Measurements from ENCODE around the gene NDUFV2.
"Not testable (repeated sequence)": the region's sequence is repeated elsewhere in the genome, so short reads cannot be mapped to it uniquely, and the experiment has no call there.

The NDUFV2 gene

DNA sequence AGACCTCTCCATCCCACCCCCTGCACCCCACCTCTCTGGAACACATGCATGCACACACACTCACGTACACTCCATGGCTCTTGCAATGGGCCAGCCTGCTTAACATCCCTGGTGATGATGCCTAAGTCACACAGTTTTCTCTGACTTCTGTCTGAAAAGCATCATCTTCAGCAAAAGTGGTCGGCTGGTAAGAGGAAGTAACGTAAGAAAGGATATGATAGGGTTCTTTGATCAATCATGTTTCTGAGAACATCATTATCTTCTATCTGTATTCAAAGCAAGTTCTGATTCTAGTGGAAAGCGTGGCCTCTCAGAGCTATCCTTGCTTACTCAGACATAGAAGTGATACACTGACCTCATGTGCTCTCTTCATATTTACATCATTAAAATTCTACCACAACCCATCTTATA is 11.4 kb upstream of the NDUFV2 start:
- DNase-seq: no peak

DNA sequence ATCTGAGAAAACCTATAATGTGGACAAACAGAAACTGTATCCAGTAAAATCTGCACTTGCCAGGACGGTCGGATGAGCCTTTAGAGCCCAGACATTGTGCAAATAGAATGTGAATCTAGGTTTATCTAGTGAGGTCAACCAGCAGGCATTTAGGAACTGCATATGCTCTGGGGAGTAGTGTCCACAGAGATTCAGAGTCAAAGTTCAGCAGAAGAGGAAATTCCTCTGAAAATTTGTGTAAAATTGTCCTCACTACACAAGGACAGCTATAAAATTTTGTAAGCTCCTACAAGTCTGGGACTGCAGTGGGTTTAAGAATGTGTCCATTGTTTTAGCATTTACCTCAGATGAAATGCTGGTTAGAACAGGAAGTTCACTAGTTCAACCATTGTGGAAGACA is 9.8 kb upstream of the NDUFV2 start:
- no peak for DNase-seq

DNA sequence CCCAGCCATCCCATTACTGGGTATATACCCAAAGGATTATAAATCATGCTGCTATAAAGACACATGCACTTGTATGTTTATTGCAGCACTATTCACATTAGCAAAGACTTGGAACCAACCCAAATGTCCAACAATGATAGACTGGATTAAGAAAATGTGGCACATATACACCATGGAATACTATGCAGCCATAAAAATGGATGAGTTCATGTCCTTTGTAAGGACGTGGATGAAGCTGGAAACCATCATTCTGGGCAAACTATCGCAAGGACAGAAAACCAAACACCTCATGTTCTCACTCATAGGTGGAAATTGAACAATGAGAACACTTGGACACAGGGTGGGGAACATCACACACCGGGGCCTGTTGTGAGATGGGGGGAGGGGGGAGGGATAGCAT is 9.4 kb upstream of the NDUFV2 start:
- DNase-seq: not testable (repeated sequence)

DNA sequence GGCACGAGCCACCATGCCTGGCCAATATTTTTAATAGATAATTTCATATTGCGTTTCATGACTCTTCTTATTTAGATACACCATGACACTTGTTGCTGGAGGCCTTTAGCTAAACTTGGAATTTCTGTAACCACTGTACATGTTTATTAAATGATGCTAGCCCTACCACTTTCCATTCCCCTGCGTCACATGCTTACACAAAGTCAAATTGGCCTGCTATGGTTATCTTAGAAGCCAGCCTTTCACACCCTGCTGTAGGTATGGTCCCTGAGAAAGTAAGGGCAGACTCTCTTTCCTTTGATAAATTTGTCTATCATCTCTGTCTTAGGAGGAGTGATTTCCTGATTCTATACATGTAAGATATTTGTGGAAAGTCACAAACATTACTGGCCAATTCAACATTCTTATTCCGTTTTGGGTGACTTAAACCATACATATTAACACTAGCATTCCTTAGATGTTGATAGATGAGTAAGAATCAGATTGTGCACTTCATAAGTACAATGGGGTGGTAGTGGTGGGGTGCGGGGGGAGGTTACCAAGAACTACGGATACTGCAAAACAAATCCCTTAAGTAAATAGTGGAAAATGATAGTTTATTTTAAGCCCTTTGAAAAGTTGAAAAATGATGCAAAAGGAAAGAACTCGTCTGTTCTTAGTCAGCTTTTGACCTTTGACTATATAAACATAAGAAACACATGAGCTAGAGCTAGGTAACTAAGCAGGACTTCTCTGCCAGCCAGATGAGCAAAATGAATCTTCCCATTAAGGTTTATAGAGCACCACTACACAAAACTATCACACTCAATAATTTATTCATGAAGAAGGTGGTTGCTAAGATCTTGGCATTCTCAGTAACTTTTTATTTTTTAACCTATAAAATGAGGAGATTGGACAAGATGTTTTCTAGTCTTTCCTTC is 7.9 kb upstream of the NDUFV2 start:
- DNase-seq: peak; percentile 35

DNA sequence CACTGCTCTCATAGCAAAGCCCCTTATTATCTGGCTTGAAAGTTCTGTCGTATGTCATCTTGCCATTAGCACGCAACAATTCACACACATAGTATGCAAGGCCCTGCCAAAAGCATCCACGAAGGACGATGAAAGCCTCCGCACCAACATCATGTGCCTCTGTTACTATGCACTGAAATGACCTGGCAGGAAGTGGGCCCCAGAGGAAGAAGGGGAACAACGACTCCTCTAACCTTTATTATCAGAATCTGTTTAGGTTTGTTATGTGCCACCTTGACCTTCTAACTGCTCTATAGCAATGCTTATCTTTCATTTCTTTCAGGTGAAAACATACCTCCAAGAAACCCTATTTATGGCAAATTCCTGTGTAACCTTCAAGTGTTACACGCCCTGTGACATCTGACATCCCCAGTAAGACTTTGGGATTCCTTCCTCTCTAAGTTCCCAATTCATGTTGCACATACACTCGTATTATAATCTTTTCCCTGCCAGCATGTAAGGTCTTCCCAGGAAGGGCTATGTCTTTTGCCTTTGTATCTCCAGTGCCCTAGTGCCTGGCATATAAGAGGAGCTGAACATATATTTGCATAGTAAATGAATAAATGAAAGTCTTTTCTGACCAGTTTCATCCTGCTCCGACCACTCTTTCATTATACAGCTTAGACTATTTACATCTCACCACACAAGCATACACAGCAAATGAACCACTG is 7.0 kb upstream of the NDUFV2 start:
- peak; percentile 25 for DNase-seq

DNA sequence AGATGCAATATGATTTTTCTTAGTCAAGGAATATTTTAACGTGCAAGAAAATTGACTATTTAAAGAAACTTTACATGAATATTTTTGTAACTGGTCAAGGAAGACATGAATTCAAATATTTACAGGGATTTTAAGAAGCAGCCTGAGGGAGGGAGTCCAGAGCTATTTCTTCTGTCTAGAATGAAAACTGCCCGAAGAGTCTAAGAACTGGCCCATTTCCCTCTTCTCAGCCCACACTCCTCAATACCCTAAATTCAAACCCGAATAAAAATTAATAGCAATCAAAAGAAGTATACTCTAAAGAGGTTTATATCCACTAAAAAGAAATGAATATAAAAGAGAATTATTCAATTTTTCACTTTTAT is 6.5 kb upstream of the NDUFV2 start:
- DNase-seq: no peak

DNA sequence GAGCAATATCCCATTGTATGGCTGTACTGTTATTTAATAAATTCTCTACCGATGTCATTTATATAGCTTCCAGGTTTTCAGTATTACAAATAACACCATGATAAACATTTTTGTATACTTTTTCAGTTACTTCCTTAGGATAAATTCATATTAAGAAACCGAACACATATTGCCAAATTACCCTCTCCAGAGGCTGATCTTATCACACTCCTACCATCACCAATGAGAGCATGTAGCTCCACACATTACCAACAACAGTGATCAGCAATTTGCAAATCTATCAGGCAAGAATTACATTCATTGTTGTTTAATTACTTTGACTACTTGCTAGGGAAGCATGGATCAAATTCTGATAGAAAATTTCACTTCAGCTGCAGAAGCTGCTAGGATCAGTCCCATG is 5.8 kb upstream of the NDUFV2 start:
- no peak for DNase-seq

DNA sequence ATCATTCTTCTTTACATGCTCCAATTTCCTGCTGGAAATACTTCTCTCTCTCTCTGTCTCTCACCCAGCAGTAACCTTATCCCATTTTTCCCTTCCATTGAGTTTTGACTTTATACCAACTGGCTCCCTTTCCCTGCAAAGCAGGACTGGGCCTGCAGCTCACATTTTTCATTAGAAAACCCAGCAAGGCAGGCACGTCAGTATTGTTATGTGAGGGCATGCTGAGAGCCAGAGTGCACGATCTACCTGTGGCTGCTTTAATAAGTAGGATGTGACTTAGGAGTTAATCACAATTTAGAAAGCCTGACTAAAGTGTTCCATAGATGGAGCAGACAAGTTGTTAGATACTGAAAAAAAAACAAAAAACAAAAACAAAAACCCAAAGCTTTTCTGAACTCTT is 5.2 kb upstream of the NDUFV2 start:
- no peak for DNase-seq

DNA sequence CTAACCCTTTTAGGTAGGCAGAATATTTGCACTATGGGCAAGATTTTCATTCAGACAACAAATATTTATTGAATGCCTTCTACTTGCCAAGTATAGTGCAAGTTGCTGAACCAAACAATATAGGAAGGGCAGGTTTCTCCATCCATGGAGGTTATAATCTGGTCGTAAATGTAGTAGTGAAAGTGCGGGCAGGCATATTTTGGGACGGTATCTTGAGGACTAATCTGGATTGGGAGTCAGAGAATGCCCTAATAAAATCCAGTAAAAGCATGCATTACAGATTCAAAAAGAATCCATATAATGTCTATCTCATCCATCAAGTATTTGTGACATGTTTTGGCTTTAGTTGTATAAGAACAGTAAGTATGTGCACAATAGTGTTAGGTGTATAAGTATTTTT is 1.7 kb upstream of the NDUFV2 start:
- no peak for DNase-seq

DNA sequence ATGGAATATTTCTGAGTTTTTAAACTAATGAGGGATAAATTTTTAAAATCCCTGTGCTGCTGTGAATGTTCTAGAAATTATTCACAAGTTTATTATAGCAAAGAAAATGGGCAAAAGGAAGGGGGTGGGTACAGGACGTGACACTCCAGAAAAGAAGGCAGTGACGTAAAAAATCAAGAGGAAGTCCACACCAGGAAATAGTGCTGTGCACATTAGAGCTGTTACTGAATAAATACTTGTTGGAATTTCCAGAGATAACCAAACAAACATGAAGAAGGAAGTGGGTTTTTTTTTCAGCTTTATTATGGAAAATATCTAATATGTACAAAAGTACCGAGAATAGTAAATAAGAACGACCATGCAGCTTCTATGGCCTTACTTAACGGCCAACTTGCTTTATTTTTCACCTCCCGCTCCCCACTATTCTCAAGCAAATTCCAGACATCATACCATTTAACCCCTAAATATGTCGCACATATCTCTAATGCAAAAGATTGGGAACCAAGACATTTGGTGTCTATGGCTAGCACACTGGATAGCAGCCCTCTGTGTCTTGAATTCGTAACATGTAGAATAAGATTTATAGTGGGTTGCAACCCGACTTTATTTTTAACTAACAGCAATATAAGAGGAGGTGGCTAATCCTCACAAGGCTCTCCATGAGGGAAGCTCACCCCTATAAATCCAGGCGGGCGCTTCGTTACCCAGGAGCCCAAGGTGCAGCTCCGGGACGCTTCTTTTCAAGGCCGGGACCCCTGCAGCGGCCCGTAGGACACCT is 580 bp upstream of the NDUFV2 start:
- DNase-seq: no peak

DNA sequence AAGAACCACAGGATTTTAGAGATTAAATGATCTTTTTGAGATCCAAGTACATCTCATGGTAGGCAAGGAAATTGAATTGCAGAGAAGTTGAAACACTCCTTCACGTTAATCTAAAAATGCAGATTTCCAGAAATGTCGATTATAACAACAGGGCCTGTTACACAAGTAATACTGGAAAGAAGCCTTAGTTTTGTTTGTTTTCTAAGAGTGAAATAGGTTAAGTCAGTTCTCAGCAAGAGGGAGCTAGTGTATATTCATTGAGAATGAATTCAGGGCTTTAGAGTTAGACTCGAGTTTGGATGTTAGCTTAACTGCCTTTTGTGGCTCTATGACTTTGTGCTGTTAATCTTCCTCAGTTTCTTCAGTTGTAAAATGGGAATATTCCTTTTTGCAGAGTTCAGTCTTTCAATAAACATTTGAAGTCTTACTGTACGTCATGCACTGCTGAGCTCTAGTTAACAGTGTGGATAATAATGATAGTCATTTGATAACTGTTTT is 926 bp downstream of the NDUFV2 start:
- DNase-seq: no peak

DNA sequence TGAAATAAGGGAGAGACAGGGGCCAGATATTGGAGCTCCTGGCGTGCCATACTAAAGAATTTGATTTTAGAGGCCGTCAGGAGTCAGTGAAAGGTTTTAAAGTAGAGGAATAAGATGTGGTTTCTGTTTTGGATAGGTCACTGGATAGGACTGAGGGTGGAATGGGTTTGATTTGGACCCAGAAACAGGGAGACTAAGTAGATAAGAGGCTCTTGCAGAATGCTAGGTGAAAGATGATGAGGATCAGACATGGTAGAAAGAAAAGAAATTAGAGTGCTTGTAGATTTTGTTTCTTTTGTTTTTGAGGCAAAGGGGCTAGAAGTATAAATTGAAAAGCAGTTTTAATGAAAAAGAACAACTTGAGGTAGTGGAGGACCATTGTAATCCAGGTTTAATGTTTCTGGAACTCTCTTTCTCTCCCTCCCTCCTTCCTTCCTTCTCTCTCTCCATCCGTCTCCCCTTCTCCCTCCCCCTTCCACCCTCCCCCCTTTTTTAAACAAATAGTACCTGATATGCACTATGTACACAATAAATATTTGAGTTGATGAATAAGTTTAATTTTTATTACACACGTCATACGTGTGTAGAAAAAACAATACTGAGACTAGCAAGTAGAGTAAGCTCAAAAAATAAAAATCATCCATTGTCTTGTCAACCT is 1.9 kb downstream of the NDUFV2 start:
- DNase-seq: no peak

DNA sequence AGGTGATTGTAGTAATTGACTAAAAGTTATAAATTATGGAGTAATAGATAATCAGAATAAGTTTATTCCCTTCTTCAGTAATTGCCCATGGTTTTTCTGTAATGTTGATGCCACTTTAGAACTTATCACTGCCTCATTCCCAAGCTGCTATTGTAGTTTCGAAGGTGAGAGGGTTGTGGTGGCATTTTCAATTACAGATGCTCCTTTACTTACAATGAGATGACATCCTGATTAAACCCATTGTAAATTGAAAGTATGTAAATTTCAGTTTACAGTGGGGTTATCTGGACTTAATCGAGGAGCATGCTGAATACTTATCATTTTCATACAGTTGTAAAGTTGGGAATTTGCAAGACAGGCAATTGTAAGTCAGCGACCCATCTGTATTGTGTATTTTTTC is 2.9 kb downstream of the NDUFV2 start:
- DNase-seq: no peak

DNA sequence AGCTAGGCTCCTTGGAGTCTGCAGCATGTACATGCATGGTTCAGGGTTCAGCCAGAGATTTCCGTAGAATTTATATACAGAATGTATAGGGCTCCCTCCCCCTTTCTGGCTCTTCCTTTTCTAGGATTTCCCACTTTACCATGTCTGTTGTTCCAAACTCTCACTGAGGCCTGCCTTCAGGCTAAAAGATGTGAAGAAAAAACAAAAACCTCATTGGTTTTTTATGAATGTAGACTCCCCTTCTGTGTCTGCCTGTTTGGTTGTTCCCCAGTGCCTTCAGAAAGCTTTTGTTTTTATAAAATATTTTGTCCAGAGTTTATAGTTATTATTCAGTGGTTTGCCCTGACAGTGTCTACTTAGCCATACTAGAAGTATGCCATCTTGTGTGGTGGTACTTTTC is 3.6 kb downstream of the NDUFV2 start:
- no peak for DNase-seq

DNA sequence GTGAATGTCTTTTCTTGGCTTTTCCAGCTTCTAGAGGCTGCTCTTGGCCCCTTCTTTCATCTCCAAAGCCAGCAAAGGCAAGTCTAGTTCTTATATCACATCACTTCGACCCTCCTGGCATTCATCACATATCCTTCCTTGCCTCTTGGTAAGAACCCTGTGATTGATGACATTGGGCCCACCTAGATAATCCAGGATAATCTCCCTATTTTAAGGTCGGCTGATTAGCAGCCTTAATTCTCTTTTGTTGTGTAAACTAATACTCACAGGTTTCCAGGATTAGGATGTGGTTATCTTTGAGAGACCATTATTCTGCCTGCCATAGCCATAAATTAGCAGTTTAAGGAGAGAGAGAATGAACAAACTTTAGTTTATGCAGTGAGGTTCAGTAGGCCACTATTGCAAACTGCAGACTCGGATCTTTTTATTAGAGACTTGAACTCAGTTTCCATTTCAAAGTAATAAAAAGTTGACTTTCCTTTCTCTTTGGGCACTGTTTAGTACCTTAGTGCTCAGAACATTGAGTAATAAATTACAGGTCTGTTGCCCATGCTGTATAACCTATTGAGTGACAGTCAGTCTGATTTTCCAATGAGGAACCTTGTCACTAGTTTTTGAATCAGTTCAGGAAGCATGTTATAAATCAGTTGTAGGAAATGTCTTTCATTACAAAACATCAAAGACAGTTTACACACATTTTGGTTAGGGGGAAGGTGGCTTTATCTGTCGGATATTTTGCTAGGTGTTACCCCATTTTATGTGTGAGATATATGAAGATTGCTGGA is 4.5 kb downstream of the NDUFV2 start:
- no peak for DNase-seq

DNA sequence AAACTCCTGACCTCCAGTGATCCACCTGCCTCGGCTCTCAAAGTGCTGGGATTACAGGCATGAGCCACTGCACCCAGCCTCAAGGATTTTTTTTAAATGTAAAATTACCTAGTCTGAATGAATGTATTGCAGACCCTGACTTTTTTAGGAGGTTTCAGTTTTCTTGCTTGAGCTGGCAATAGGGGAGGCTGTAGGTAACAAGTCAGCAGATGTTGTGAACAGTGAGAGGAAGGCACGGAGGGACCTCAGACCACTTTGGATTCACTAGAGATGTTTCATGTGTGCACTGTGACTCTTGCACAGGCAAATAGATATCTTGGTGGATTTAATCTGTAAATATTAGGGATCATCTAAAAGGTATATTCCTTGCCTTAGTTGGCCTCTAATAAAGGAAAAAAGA is 6.4 kb downstream of the NDUFV2 start:
- DNase-seq: no peak

DNA sequence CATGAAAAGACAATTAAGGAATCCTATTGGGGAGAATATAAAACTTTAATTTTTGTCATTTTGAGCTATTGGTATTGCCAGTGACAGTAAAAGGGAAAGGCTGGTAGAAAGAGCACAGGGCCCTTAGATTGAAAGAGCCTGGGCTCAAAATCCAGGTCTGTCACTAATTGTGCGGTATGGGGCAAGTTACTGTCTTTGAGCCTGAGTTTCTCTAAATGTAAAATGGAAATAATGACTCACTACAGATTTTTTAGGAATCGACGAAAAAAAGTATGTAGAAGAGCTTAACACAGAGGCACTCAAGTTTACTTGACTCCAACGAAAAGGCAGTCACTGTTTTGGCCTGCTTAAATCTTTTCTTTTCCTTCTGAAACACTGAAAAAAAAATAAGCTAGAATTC is 7.0 kb downstream of the NDUFV2 start:
- DNase-seq: no peak

DNA sequence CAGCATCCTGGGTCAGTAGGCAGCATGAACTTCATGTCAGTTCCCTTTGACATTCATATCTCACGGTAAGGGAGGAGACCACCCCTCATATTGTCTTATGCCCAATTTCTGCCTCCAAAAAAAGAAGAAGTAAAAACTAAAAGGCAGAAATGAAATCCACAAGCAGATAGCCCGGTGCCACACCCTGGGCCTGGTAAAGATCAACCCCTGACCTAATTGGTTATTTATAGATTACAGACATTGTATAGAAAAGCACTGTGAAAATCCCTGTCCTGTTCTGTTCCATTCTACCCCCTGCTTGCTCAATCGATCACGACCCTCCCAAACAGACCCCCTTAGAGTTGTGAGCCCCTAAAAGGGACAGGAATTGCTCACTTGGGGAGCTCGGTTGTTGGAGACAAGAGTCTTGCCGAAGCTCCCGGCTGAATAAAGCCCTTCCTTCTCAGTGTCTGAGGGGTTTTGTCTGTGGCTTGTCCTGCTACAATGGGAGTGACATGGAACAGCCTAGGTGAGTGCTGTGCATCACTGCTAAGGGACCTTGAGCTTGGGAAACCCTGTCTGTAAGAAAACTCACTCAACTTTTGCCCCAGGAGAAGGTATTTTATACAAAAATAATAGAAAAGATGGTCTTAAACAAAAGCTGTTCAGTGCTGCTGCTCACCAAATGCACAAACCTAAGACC is 11.1 kb downstream of the NDUFV2 start:
- no peak for DNase-seq

DNA sequence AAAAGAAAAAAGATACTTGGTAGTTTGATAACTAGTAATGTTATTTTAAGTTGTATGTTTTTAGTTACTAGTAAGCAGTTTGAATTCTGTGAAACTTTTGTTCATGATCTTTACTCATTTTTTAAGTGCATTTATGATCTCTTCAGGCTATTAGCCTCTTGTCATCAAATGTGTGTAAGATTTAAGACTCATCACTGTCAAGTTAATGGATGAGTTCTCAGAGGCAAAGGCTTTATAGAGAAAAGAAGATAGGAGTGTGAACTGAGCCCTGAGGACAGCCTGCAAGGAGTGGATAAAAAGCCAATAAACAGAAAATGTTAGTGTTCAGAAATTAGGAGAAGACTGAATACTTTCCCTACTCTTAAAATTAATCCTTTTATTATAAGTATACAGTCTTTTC is 13.5 kb downstream of the NDUFV2 start:
- DNase-seq: no peak

DNA sequence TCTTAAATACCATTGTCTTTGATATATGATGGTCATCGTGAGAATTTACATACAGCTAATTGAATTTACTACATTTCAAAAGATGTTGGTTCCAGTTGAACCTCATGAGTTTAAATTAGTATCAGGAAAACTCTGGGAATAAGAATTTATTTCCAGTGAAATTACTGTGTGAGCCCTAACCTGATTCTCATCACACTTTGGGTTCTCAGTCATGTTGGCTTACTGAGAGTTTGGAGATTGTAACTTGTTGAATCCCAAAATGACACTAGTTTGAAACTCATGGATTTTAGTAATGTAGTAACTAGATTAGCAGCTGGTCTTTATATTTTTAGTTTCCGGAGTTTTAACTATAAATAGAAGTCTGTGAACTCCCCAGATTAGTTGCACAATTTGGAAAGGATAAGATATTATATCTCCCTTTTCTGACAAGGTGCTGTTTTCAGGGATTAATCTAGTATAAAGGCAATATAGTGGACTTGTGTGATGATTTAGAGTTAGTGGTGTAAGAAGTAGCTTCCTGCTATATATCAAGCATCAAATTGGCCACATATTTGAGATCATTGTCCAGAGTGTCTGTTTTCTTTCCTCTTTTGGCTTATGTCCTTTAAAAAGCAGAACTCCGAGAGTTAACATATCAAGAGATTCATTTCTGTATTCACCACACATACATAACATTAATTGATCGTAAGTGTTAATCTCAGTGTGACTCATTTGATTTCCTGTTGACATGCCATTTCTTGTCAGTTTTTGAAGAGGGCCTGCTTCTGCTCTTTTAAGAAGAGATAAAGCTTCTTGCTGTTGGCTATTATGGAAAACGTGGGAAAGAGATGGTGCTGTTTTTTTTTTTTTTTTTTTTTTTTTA is 15.7 kb downstream of the NDUFV2 start:
- no peak for DNase-seq

DNA sequence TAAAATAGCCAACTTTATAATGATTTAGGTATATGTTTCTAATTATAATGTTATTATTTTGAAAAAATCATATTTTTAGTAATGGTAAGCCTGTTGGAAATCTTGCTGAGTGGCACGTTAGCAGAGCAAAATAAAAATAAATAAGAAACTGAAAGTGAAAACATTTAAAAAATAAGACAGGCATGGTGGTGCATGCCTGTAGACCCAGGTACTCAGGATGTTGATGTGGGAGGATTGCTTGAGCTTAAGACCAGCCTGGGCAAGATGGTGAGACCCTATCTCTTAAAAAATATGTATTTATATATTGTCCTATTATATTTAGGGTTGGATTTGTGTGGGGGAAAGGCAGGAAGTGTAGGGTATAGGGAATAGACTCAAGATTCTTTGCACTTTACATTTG is 18.3 kb downstream of the NDUFV2 start:
- DNase-seq: no peak
